ENCODE data around the gene OLR1.

- no peak for TF ChIP-seq POLR2AphosphoS5 (IDR thresholded peaks at IDR 0.05; ENCODE audit: low read depth, low read length)
- TF ChIP-seq TAF1 (IDR thresholded peaks at IDR 0.05; ENCODE audit: borderline replicate concordance, insufficient read depth, low read length): no peak
These were observed 8.8 kb downstream of the OLR1 start for GRCh38 chr12:10163084-10163483.

All from PFSK-1 (cell line).